Osteoblast (primary cell): ENCODE results near the gene ZBED2. TPM values are rescaled to one million over a fixed set of nuclear protein-coding genes. Genes with fewer than 3 reads are reported as not detected.
"Not testable (repeated sequence)": the region's sequence is repeated elsewhere in the genome, so short reads cannot be mapped to it uniquely, and the experiment has no call there.

ENCODE experiments used
- DNase-seq: peaks from one replicate; pipeline ENCODE4 v3.0.0; 2011; ENCODE audit warnings: low spot score, mixed read lengths; ENCODE audit not compliant: insufficient read length; ENCODE audit errors: missing footprints
- H2AFZ ChIP-seq: 2 replicates; pipeline ENCODE4 v1.6.0; 2011; ENCODE audit warnings: mild to moderate bottlenecking, low read length
- H3K27ac ChIP-seq: 2 replicates; pipeline ENCODE4 v1.5.1; 2011; ENCODE audit warnings: mild to moderate bottlenecking, low read depth, low read length, moderate library complexity
- H3K27me3 ChIP-seq: 2 replicates; pipeline ENCODE4 v1.6.0; 2012; ENCODE audit warnings: mild to moderate bottlenecking, control low read depth, inconsistent platforms, low read length, moderate library complexity; ENCODE audit not compliant: insufficient read depth
- H3K36me3 ChIP-seq: 2 replicates; pipeline ENCODE4 v1.5.1; 2011; ENCODE audit warnings: mild to moderate bottlenecking, low read length, control low read depth, moderate library complexity; ENCODE audit not compliant: insufficient read depth
- H3K4me1 ChIP-seq: 2 replicates; pipeline ENCODE4 v1.5.1; 2011; ENCODE audit warnings: mild to moderate bottlenecking, low read length, control low read depth, moderate library complexity; ENCODE audit not compliant: insufficient read depth
- H3K4me2 ChIP-seq: 2 replicates; pipeline ENCODE4 v1.6.0; 2011; ENCODE audit warnings: mild to moderate bottlenecking, low read length; ENCODE audit not compliant: insufficient read depth
- H3K4me3 ChIP-seq: fragments of 200-600 bp; sonication (generic); 3 replicates; pipeline ENCODE4 v1.5.1; 2012; ENCODE audit warnings: mild to moderate bottlenecking, low read length, inconsistent platforms; ENCODE audit not compliant: insufficient read depth
- H3K79me2 ChIP-seq: 2 replicates; pipeline ENCODE4 v1.6.0; 2012; ENCODE audit warnings: mild to moderate bottlenecking, low read length, control low read depth, inconsistent platforms; ENCODE audit not compliant: insufficient read depth
- H3K9me3 ChIP-seq: 2 replicates; pipeline ENCODE4 v1.5.1; 2011; ENCODE audit warnings: low read depth, low read length, control low read depth
- H4K20me1 ChIP-seq: 2 replicates; pipeline ENCODE4 v1.6.0; 2012; ENCODE audit warnings: mild to moderate bottlenecking, low read length, control low read depth; ENCODE audit not compliant: insufficient read depth
- total RNA-seq: library from RNA; depleted of rRNA; stranded (reverse); fragments of >200 nt; gene quantifications from 2 replicates; pipeline ENCODE4 v1.2.3, GENCODE V29; 2012
- TF ChIP-seq, protein P1 (sequence below): IDR thresholded peaks from 2 replicates; pipeline ENCODE4 v1.5.1; 2011; ENCODE audit warnings: mild to moderate bottlenecking, low read depth, low read length, moderate library complexity; ENCODE audit errors: extremely low read depth

ZBED2 gene, protein sequence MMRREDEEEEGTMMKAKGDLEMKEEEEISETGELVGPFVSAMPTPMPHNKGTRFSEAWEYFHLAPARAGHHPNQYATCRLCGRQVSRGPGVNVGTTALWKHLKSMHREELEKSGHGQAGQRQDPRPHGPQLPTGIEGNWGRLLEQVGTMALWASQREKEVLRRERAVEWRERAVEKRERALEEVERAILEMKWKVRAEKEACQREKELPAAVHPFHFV
- total RNA-seq: under 0.01 TPM in 1 of 2 replicates, not detected in the other

DNA sequence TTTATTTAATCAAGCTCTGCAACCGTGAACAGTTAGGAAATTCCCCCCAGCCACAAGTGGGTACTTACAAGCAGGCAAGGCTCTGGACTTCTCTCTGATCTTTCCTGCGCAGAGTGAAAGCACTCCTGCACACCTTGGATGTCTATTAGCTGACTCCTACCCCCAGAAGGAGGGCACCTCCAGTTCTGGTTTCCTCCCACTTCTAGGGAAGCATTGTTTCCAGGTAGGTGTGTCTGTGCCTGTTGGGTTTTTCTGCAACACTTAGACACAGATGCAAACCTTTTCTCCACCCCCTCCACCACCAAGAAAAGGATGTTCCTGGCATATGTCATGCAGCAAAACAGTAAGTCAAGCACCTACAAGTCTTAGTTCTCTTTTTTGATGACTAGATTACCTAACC, at the start of gene ZBED2:
Gene ZBED2 (minus strand): TSS at position 115 of the 400 bp plus-strand sequence. CDS start 1,145 bp downstream, outside the sequence.
- no peaks in the 10 kb centered on the region for H4K20me1 ChIP-seq
- peak within 1 kb of the TSS; percentile 16 for H3K4me2 ChIP-seq
- H3K4me1 ChIP-seq: peaks cover 44% of the 10 kb centered on the region
- H3K36me3 ChIP-seq: no peaks in the 10 kb centered on the region
- H3K79me2 ChIP-seq: no peaks in the 10 kb centered on the region
- no peak for DNase-seq
- H3K4me3 ChIP-seq: no peak within 1 kb of the TSS
- H3K27me3 ChIP-seq: no peaks in the 10 kb centered on the region
- peak within 1 kb of the TSS; percentile 33 for H3K27ac ChIP-seq
- TF ChIP-seq, protein P1, sequence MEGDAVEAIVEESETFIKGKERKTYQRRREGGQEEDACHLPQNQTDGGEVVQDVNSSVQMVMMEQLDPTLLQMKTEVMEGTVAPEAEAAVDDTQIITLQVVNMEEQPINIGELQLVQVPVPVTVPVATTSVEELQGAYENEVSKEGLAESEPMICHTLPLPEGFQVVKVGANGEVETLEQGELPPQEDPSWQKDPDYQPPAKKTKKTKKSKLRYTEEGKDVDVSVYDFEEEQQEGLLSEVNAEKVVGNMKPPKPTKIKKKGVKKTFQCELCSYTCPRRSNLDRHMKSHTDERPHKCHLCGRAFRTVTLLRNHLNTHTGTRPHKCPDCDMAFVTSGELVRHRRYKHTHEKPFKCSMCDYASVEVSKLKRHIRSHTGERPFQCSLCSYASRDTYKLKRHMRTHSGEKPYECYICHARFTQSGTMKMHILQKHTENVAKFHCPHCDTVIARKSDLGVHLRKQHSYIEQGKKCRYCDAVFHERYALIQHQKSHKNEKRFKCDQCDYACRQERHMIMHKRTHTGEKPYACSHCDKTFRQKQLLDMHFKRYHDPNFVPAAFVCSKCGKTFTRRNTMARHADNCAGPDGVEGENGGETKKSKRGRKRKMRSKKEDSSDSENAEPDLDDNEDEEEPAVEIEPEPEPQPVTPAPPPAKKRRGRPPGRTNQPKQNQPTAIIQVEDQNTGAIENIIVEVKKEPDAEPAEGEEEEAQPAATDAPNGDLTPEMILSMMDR: no peak
- H2AFZ ChIP-seq: peak within 1 kb of the TSS; percentile 33
- H3K9me3 ChIP-seq: no peaks in the 10 kb centered on the region

DNA sequence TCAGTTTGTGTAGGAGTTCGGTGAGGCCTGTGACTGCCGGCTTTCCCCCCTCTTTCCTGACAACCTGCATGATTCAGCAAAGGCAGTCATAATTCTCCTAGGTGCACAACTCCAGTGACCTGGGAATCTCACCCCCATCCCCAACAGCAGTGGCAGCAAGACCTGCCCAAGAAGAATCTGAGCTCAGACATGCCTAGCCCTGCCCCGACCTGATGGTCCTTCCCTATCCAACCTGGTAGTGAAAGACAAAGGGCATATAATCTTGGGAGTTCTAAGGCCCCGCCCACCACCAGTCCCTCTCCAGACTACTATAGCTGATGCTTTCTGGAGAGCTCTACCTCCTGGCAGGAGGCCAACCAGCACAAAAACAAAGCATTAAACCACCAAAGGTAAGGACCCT, 44.2 kb upstream of the ZBED2 start:
- H3K36me3 ChIP-seq: no peaks in the 10 kb centered on the region
- no peak overlapping the region for H3K4me3 ChIP-seq
- H3K27me3 ChIP-seq: no peaks in the 10 kb centered on the region
- H2AFZ ChIP-seq: no peak overlapping the region
- H3K9me3 ChIP-seq: no peaks in the 10 kb centered on the region
- no peak overlapping the region for H3K27ac ChIP-seq
- no peak overlapping the region for H3K4me2 ChIP-seq
- H4K20me1 ChIP-seq: no peaks in the 10 kb centered on the region
- TF ChIP-seq, protein P1: no peak
- DNase-seq: no peak
- H3K79me2 ChIP-seq: no peaks in the 10 kb centered on the region
- no peaks in the 10 kb centered on the region for H3K4me1 ChIP-seq

DNA sequence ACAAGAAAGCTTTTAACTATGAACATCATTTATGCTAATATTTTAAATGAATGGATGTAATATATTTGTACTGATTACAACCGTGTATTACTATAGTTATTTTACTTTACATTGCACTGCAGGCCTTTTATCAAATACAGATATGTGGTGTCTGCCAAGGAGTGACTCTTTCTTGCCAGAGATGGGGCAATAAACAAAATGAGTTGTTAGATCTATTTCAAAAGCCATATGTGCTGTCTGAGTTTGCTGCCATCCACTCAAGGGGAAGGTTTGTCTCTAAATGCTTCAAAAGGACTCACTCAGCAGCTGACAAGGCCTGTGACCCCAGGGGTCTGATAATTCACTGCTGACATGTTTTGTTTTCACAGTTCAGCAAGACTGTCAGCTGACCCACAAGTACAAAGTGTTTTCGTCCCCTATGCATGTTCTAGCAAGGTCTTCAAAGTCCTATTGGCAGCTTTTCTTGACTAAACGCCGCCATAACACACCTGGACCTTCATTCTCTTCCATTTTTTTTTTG, 41.3 kb upstream of the ZBED2 start:
- Histone ChIP-seq H3K27me3 (no peaks in the 10 kb centered on the region), H3K4me2 (no peak overlapping the region), H3K4me1 (no peaks in the 10 kb centered on the region), H4K20me1 (no peaks in the 10 kb centered on the region), H3K79me2 (no peaks in the 10 kb centered on the region), H3K4me3 (no peak overlapping the region), H3K36me3 (no peaks in the 10 kb centered on the region), H2AFZ (no peak overlapping the region), H3K9me3 (no peaks in the 10 kb centered on the region), H3K27ac (no peak overlapping the region)
- TF ChIP-seq, protein P1: no peak
- no peak for DNase-seq

DNA sequence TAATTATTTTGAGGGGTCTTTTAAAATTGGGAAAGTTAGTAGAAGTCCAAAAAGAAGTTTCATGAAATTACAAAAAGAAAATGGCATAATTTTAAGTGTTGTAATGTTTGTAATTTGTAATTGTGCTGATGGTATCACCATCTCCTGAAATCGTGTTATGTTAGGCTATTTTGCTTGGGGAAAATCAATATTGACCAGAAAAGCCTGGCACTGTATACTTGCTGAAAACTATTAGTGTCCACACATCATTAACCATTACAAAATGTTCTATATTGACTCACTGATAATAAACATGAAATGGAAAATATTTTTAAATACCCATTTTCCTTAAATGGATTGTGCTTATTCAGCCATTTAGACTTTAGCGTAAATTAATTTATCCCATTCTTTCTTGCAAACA, 40.3 kb upstream of the ZBED2 start:
- H3K4me1 ChIP-seq: no peaks in the 10 kb centered on the region
- no peaks in the 10 kb centered on the region for H3K79me2 ChIP-seq
- no peaks in the 10 kb centered on the region for H4K20me1 ChIP-seq
- no peak overlapping the region for H3K27ac ChIP-seq
- H3K36me3 ChIP-seq: no peaks in the 10 kb centered on the region
- DNase-seq: no peak
- H3K4me3 ChIP-seq: no peak overlapping the region
- no peak overlapping the region for H3K4me2 ChIP-seq
- no peak overlapping the region for H2AFZ ChIP-seq
- TF ChIP-seq, protein P1: no peak
- H3K27me3 ChIP-seq: no peaks in the 10 kb centered on the region
- no peaks in the 10 kb centered on the region for H3K9me3 ChIP-seq

DNA sequence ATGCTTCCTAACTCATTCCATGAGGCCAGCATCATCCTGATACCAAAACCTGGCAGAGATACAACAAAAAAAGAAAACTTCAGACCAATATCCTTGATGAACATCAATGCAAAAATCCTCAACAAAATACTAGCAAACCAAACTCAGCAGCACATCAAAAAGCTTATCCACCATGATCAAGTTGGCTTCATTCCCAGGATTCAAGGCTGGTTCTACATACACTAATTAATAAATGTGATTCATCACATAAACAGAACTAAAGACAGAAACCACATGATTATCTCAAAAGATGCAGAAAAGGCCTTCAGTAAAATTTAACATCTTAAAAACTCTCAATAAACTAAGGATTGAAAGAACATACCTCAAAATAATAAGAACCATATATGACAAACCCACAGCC, 35.5 kb upstream of the ZBED2 start:
- not testable (repeated sequence) for H3K4me2 ChIP-seq, DNase-seq, H3K4me1 ChIP-seq, H2AFZ ChIP-seq, H3K27me3 ChIP-seq, H3K79me2 ChIP-seq, H4K20me1 ChIP-seq, H3K9me3 ChIP-seq, H3K4me3 ChIP-seq, H3K27ac ChIP-seq, H3K36me3 ChIP-seq

DNA sequence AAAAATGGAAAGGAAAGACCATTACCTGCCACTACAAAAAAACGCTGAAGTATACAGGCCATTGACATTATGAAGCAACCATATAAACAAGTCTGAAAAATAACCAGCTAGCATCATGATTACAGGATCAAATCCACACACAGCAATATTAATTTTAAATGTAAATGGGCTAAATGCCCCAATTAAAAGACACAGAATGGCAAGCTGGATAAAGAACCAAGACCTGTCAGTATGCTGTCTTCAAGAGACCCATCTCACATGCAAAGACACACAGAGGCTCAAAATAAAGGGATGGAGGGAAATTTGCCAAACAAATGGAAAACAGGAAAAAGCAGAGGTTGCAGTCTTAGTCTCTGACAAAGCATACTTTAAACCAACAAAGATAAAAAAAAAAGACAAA, 33.9 kb upstream of the ZBED2 start:
- not testable (repeated sequence) for H3K36me3 ChIP-seq, H3K9me3 ChIP-seq, H3K4me1 ChIP-seq, H3K27ac ChIP-seq, H3K4me2 ChIP-seq, H2AFZ ChIP-seq, H3K79me2 ChIP-seq, H3K4me3 ChIP-seq, DNase-seq, H3K27me3 ChIP-seq, H4K20me1 ChIP-seq
